Measurements from ENCODE around the gene ZCCHC14. TPM values are rescaled to one million over a fixed set of nuclear protein-coding genes. Genes with fewer than 3 reads are reported as not detected.

Gene ZCCHC14
- 24.1 TPM for polyA plus RNA-seq (2013, experiment 1 of 2)
- 23.5 TPM for polyA plus RNA-seq (2013, experiment 2 of 2)

GRCh38 chr16:87492721-87493607 lies at the start of gene ZCCHC14:
TSS of gene ZCCHC14 (minus strand) at chr16:87493024. CDS start at chr16:87492238, 786 bp downstream.
- peaks cover 2% of the 10 kb centered on the region for H3K79me1 ChIP-seq (replicated peaks; ENCODE audit: low read length, poor library complexity, severe bottlenecking)
- peak within 1 kb of the TSS; percentile 81 to 94 for H3K4ac ChIP-seq (ENCODE audit: low read depth in 1 of 2, low read length in 2 of 2)
- H3K9me3 ChIP-seq (ENCODE audit: control insufficient read depth, low read length): no peaks in the 10 kb centered on the region
- no peak within 1 kb of the TSS for H2BK5ac ChIP-seq (ENCODE audit: low read depth, low read length, poor library complexity, severe bottlenecking)
- DNase-seq: peak; percentile 99
- no peak within 1 kb of the TSS for H2BK12ac ChIP-seq (ENCODE audit: low read length in 2 of 2)
- H4K91ac ChIP-seq (ENCODE audit: low read length): peak within 1 kb of the TSS; percentile 48
- H3K4me1 ChIP-seq (ENCODE audit: control insufficient read depth, insufficient read depth, low read depth, low read length): peaks cover 23% of the 10 kb centered on the region
- H2AFZ ChIP-seq (ENCODE audit: low read depth, low read length): peak within 1 kb of the TSS; percentile 57
- H3K4me3 ChIP-seq (ENCODE audit: insufficient read depth in 1 of 2, low read depth in 1 of 2, low read length in 2 of 2): peak within 1 kb of the TSS; percentile 75 to 90
- H3K14ac ChIP-seq (ENCODE audit: low read length in 2 of 2): peak within 1 kb of the TSS; percentile 90 to 93
- peak within 1 kb of the TSS; percentile 85 for H3K18ac ChIP-seq (ENCODE audit: low read depth in 1 of 2, low read length in 2 of 2)
- H4K8ac ChIP-seq (ENCODE audit: low read length): peak within 1 kb of the TSS; percentile 53
- H2AK5ac ChIP-seq (ENCODE audit: low read length, severe bottlenecking): no peak within 1 kb of the TSS
- 2% methylated on average over 84 of the region's 119 CpGs for WGBS
- H3K36me3 ChIP-seq (ENCODE audit: control insufficient read depth in 1 of 2, insufficient read depth in 2 of 2, low read depth in 1 of 2, low read length in 2 of 2): peaks cover 11 to 13% of the 10 kb centered on the region in 2 experiments
- peak within 1 kb of the TSS; percentile 50 for H2BK15ac ChIP-seq (ENCODE audit: low read depth, poor library complexity, severe bottlenecking)
- H3K4me2 ChIP-seq (ENCODE audit: low read length, poor library complexity, severe bottlenecking): peak within 1 kb of the TSS; percentile 81
- H3K23ac ChIP-seq (ENCODE audit: low read length in 2 of 2): peak within 1 kb of the TSS in 1 of 2 experiments; percentile 57
- H2BK120ac ChIP-seq (ENCODE audit: low read depth, low read length): peak within 1 kb of the TSS; percentile 71
- H3K27ac ChIP-seq (ENCODE audit: low read length, poor library complexity, severe bottlenecking): no peak within 1 kb of the TSS
- H3K27me3 ChIP-seq (ENCODE audit: control insufficient read depth in 1 of 2, insufficient read depth in 1 of 2, low read length in 2 of 2): no peaks in the 10 kb centered on the region
- H3K9ac ChIP-seq (ENCODE audit: low read length): peak within 1 kb of the TSS; percentile 89

DNA sequence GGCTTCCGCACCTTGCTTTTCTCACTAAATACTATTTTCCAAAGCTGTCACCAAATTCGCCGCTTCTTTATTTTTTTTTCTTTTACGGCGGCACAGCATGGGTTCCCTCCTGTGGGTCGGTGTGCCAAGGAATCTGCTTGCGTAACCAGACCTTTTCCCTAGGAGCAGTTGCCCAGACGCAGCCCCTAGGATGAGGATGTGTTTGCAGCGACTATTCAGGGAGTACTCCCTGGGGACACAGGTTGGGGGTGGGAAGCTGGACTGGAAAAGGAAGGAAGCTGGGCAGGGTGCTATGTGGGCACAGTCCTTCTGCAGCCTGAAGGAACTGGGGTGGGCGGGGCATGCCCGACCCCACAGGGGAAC lies 49.0 kb upstream of the ZCCHC14 start:
- Histone ChIP-seq H3K27me3 (ENCODE audit: control insufficient read depth in 1 of 2, insufficient read depth in 1 of 2, low read length in 2 of 2) (peaks cover 0 to 65% of the 10 kb centered on the region in 2 experiments), H4K91ac (ENCODE audit: low read length) (no peak overlapping the region), H3K23ac (ENCODE audit: low read length in 2 of 2) (no peak overlapping the region), H4K8ac (ENCODE audit: low read length) (no peak overlapping the region), H3K79me1 (replicated peaks; ENCODE audit: low read length, poor library complexity, severe bottlenecking) (no peaks in the 10 kb centered on the region), H3K14ac (ENCODE audit: low read length in 2 of 2) (no peak overlapping the region), H2AK5ac (ENCODE audit: low read length, severe bottlenecking) (no peak overlapping the region), H3K9me3 (ENCODE audit: control insufficient read depth, low read length) (peaks cover 11% of the 10 kb centered on the region), H3K4me3 (ENCODE audit: insufficient read depth in 1 of 2, low read depth in 1 of 2, low read length in 2 of 2) (peak overlapping the region in 1 of 2 experiments; percentile 4), H3K4me1 (ENCODE audit: control insufficient read depth, insufficient read depth, low read depth, low read length) (peaks cover 2% of the 10 kb centered on the region), H2BK12ac (ENCODE audit: low read length in 2 of 2) (no peak overlapping the region), H3K27ac (ENCODE audit: low read length, poor library complexity, severe bottlenecking) (no peak overlapping the region), H2BK15ac (ENCODE audit: low read depth, poor library complexity, severe bottlenecking) (no peak overlapping the region), H3K4ac (ENCODE audit: low read depth in 1 of 2, low read length in 2 of 2) (no peak overlapping the region), H2AFZ (ENCODE audit: low read depth, low read length) (no peak overlapping the region), H3K4me2 (ENCODE audit: low read length, poor library complexity, severe bottlenecking) (no peak overlapping the region), H3K9ac (ENCODE audit: low read length) (peak overlapping the region; percentile 83), H3K18ac (ENCODE audit: low read depth in 1 of 2, low read length in 2 of 2) (no peak overlapping the region), H2BK120ac (ENCODE audit: low read depth, low read length) (no peak overlapping the region), H3K36me3 (ENCODE audit: control insufficient read depth in 1 of 2, insufficient read depth in 2 of 2, low read depth in 1 of 2, low read length in 2 of 2) (no peaks in the 10 kb centered on the region), H2BK5ac (ENCODE audit: low read depth, low read length, poor library complexity, severe bottlenecking) (no peak overlapping the region)
- 76% methylated on average over 11 of the region's 11 CpGs for WGBS
- DNase-seq: no peak

GRCh38 chr16:87541147-87541871 lies 48.5 kb upstream of the ZCCHC14 start:
- H2BK5ac ChIP-seq (ENCODE audit: low read depth, low read length, poor library complexity, severe bottlenecking): no peak overlapping the region
- peak overlapping the region in 1 of 2 experiments; percentile 4 for H3K4me3 ChIP-seq (ENCODE audit: insufficient read depth in 1 of 2, low read depth in 1 of 2, low read length in 2 of 2)
- H3K27ac ChIP-seq (ENCODE audit: low read length, poor library complexity, severe bottlenecking): no peak overlapping the region
- peak; percentile 50 for DNase-seq
- no peak overlapping the region for H2AFZ ChIP-seq (ENCODE audit: low read depth, low read length)
- H3K4ac ChIP-seq (ENCODE audit: low read depth in 1 of 2, low read length in 2 of 2): no peak overlapping the region
- H3K9me3 ChIP-seq (ENCODE audit: control insufficient read depth, low read length): peaks cover 10% of the 10 kb centered on the region
- H2BK120ac ChIP-seq (ENCODE audit: low read depth, low read length): no peak overlapping the region
- peaks cover 0 to 70% of the 10 kb centered on the region in 2 experiments for H3K27me3 ChIP-seq (ENCODE audit: control insufficient read depth in 1 of 2, insufficient read depth in 1 of 2, low read length in 2 of 2)
- no peak overlapping the region for H3K14ac ChIP-seq (ENCODE audit: low read length in 2 of 2)
- WGBS: 79% methylated on average over 31 of the region's 31 CpGs
- no peaks in the 10 kb centered on the region for H3K36me3 ChIP-seq (ENCODE audit: control insufficient read depth in 1 of 2, insufficient read depth in 2 of 2, low read depth in 1 of 2, low read length in 2 of 2)
- H2AK5ac ChIP-seq (ENCODE audit: low read length, severe bottlenecking): no peak overlapping the region
- H3K4me1 ChIP-seq (ENCODE audit: control insufficient read depth, insufficient read depth, low read depth, low read length): peaks cover 2% of the 10 kb centered on the region
- H4K91ac ChIP-seq (ENCODE audit: low read length): no peak overlapping the region
- no peak overlapping the region for H4K8ac ChIP-seq (ENCODE audit: low read length)
- H2BK12ac ChIP-seq (ENCODE audit: low read length in 2 of 2): no peak overlapping the region
- H3K79me1 ChIP-seq (replicated peaks; ENCODE audit: low read length, poor library complexity, severe bottlenecking): no peaks in the 10 kb centered on the region
- no peak overlapping the region for H3K18ac ChIP-seq (ENCODE audit: low read depth in 1 of 2, low read length in 2 of 2)
- H3K23ac ChIP-seq (ENCODE audit: low read length in 2 of 2): peak overlapping the region in 1 of 2 experiments; percentile 24
- peak overlapping the region; percentile 83 for H3K9ac ChIP-seq (ENCODE audit: low read length)
- H3K4me2 ChIP-seq (ENCODE audit: low read length, poor library complexity, severe bottlenecking): no peak overlapping the region
- no peak overlapping the region for H2BK15ac ChIP-seq (ENCODE audit: low read depth, poor library complexity, severe bottlenecking)

GRCh38 chr16:87540897-87541146 lies 48.0 kb upstream of the ZCCHC14 start:
- no peak for DNase-seq
- Histone ChIP-seq H3K27me3 (ENCODE audit: control insufficient read depth in 1 of 2, insufficient read depth in 1 of 2, low read length in 2 of 2) (peaks cover 0 to 73% of the 10 kb centered on the region in 2 experiments), H3K4me3 (ENCODE audit: insufficient read depth in 1 of 2, low read depth in 1 of 2, low read length in 2 of 2) (no peak overlapping the region), H3K23ac (ENCODE audit: low read length in 2 of 2) (peak overlapping the region in 1 of 2 experiments; percentile 24), H3K79me1 (replicated peaks; ENCODE audit: low read length, poor library complexity, severe bottlenecking) (no peaks in the 10 kb centered on the region), H2AFZ (ENCODE audit: low read depth, low read length) (no peak overlapping the region), H3K4ac (ENCODE audit: low read depth in 1 of 2, low read length in 2 of 2) (no peak overlapping the region), H2BK12ac (ENCODE audit: low read length in 2 of 2) (no peak overlapping the region), H2BK15ac (ENCODE audit: low read depth, poor library complexity, severe bottlenecking) (no peak overlapping the region), H3K9me3 (ENCODE audit: control insufficient read depth, low read length) (peaks cover 6% of the 10 kb centered on the region), H3K18ac (ENCODE audit: low read depth in 1 of 2, low read length in 2 of 2) (no peak overlapping the region), H3K14ac (ENCODE audit: low read length in 2 of 2) (no peak overlapping the region), H2BK5ac (ENCODE audit: low read depth, low read length, poor library complexity, severe bottlenecking) (no peak overlapping the region), H2BK120ac (ENCODE audit: low read depth, low read length) (no peak overlapping the region), H4K8ac (ENCODE audit: low read length) (no peak overlapping the region), H3K9ac (ENCODE audit: low read length) (peak overlapping the region; percentile 83), H3K4me1 (ENCODE audit: control insufficient read depth, insufficient read depth, low read depth, low read length) (peaks cover 2% of the 10 kb centered on the region), H3K27ac (ENCODE audit: low read length, poor library complexity, severe bottlenecking) (no peak overlapping the region), H3K4me2 (ENCODE audit: low read length, poor library complexity, severe bottlenecking) (no peak overlapping the region), H4K91ac (ENCODE audit: low read length) (no peak overlapping the region), H2AK5ac (ENCODE audit: low read length, severe bottlenecking) (no peak overlapping the region), H3K36me3 (ENCODE audit: control insufficient read depth in 1 of 2, insufficient read depth in 2 of 2, low read depth in 1 of 2, low read length in 2 of 2) (no peaks in the 10 kb centered on the region)
- WGBS: 90% methylated on average over 6 of the region's 6 CpGs

All from mesenchymal stem cell (in vitro differentiated cells and primary cell).